Spleen (tissue), 11 donors: ENCODE results near the gene MAST4. TPM values are rescaled to one million over a fixed set of nuclear protein-coding genes. Genes with fewer than 3 reads are reported as not detected.
"Not testable (repeated sequence)": the region's sequence is repeated elsewhere in the genome, so short reads cannot be mapped to it uniquely, and the experiment has no call there.

Experiments
- DNase-seq: peaks from one replicate; pipeline ENCODE4 v3.0.0-alpha.2; 2020
- H3K27ac ChIP-seq, 8 donors: fragments of 200-600 bp; sonication (generic) in 7 of 8; 1 replicate in 4 of 8; 2 replicates in 4 of 8; pipeline versions ENCODE4 v1.5.0 to v1.8.0; 2016 to 2021; ENCODE audit warnings: inconsistent platforms in 4 of 8, mild to moderate bottlenecking in 4 of 8, moderate library complexity in 1 of 8
- H3K27me3 ChIP-seq, 7 donors: fragments of 200-600 bp; sonication (generic) in 6 of 7; replicated peaks in 1 of 7; 1 replicate in 4 of 7; 2 replicates in 3 of 7; pipeline versions ENCODE4 v1.5.0 to v1.8.0; 2016 to 2021; ENCODE audit warnings: inconsistent platforms in 3 of 7, mild to moderate bottlenecking in 1 of 7
- H3K36me3 ChIP-seq, 6 donors: fragments of 200-600 bp; sonication (generic) in 5 of 6; 1 replicate in 4 of 6; 2 replicates in 2 of 6; pipeline versions ENCODE4 v1.5.0 to v1.8.0; 2016 to 2021; ENCODE audit warnings: inconsistent platforms in 2 of 6
- H3K4me1 ChIP-seq, 6 donors: fragments of 200-600 bp; sonication (generic) in 5 of 6; 1 replicate in 3 of 6; 2 replicates in 3 of 6; pipeline versions ENCODE4 v1.5.0 to v1.8.0; 2016 to 2021; ENCODE audit warnings: inconsistent platforms in 3 of 6
- H3K4me3 ChIP-seq, 8 donors: fragments of 200-600 bp; sonication (generic) in 7 of 8; 1 replicate in 4 of 8; 2 replicates in 4 of 8; pipeline versions ENCODE4 v1.5.0 to v1.8.0; 2016 to 2021; ENCODE audit warnings: inconsistent platforms in 4 of 8, mild to moderate bottlenecking in 4 of 8, moderate library complexity in 2 of 8
- H3K9me3 ChIP-seq, 8 donors: fragments of 200-600 bp; sonication (generic) in 7 of 8; 1 replicate in 4 of 8; 2 replicates in 4 of 8; pipeline versions ENCODE4 v1.5.0 to v1.8.0; 2016 to 2021; ENCODE audit warnings: inconsistent platforms in 4 of 8
- POLR2A ChIP-seq, 3 donors: fragments of 450-650 bp; IDR thresholded peaks; one replicate each; pipeline ENCODE4 v1.5.1; 2017; ENCODE audit warnings: antibody characterized with exemption in 3 of 3, mild to moderate bottlenecking in 1 of 3
- POLR2AphosphoS5 ChIP-seq, 3 donors: sonication (generic); formaldehyde crosslinking; IDR thresholded peaks; one replicate each; pipeline ENCODE4 v1.5.1; 2017; ENCODE audit warnings: antibody characterized with exemption in 3 of 3
- WGBS, 5 donors: extraction: QIAGEN DNeasy Blood & Tissue Kit in 3 of 5; methylation state at CpG; one replicate each; pipeline versions ENCODE4 v1.1.5 to v1.1.7; 2013 to 2018; 5-methylcytosine and 5-hydroxymethylcytosine counted together
- intact Hi-C: fragments of 100-400 bp; cut with DNase I; formaldehyde crosslinking; loops from one replicate; pipeline ENCODE4 v1.15.0; 2023; ENCODE audit warnings: low total_unique reads
- polyA plus RNA-seq, 3 donors: library from polyadenylated mRNA; stranded (reverse); fragments of 200-250 nt; gene quantifications; one replicate each; pipeline ENCODE4 v1.2.1, GENCODE V29; 2013
- total RNA-seq, 7 donors: library from RNA; depleted of rRNA in 3 of 7; stranded (reverse); fragments of >200 nt in 3 of 7; fragmentation: NEBNext Ultra II Directional in 4 of 7; extraction: Animal tissue kit (Norgen Biotek cat#: 25700) in 4 of 7; gene quantifications; one replicate each; pipeline versions ENCODE4 v1.1.0 to v1.2.1, GENCODE V29; 2016 to 2021
- TF ChIP-seq, protein P1 (sequence below), 11 experiments: fragments of 200-600 bp in 7 of 11; fragments of 450-650 bp in 4 of 11; sonication (generic) in 4 of 11; IDR thresholded peaks in 8 of 11; conservative IDR thresholded peaks in 3 of 11; 1 replicate in 7 of 11; 2 replicates in 4 of 11; pipeline versions ENCODE4 v1.4.0 to v1.8.0; 2016 to 2021; ENCODE audit warnings: antibody characterized with exemption in 11 of 11, inconsistent platforms in 4 of 11, mild to moderate bottlenecking in 1 of 11
- donor health status: healthy with polysubstance abuse.
- donor health status: DM: no; HTN: no; CAD: no; lungs with moderate emphysema.
- donor health status: DM: no; HTN: no; CAD: no.
- donor health status: Bipolar disorder and iron deficiency.
- donor health status: healthy.
- donor health status: DM: no; HTN: no; CAD: no.
- donor health status: DM: yes; HTN: yes; CAD: no.

MAST4 gene
- total and polyA plus RNA-seq, 10 donors: 2.5 to 43.7 (median 25.4) TPM

- WGBS, 5 donors: 69 to 90% (median 86%) methylated on average over 5 to 6 of the region's 6 CpGs
- H3K27ac ChIP-seq: no peak overlapping the region
These were observed 147.2 kb downstream of the MAST4 start for GRCh38 chr5:66743344-66743743.

DNA sequence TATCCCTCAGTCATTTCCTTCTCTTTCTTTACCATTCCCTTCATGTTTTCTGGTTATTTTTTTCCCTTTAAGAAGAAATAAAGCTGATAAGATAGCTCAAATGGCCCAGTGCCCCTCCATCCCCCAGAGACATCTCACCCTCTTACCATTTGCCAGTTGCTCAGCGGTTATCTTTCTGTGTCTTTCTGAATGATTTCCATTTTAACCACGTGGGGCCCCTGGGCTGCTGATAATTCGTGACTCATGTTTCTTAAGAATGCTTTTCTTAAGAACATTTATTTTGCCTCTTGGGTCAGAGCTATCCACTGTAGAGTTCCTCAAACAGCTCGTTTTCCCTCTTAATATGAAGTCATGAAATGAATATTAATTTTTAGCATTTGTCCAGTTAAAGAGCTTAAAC lies 147.8 kb downstream of the MAST4 start:
- DNase-seq: no peak
- WGBS, 5 donors: 57 to 81% (median 65%) methylated on average over 4 of the region's 4 CpGs
- Histone ChIP-seq H3K27me3 (peaks cover 0 to 12% (median 0%) of the 10 kb centered on the region in 7 donors), H3K27ac (no peak overlapping the region), H3K9me3 (no peaks in the 10 kb centered on the region), H3K4me1 (peaks cover 0 to 20% (median 6%) of the 10 kb centered on the region in 6 donors), H3K36me3 (no peaks in the 10 kb centered on the region), H3K4me3 (no peak overlapping the region)
- TF ChIP-seq POLR2AphosphoS5 (IDR thresholded peaks at IDR 0.05): no peak
- TF ChIP-seq POLR2A (IDR thresholded peaks at IDR 0.05): no peak
- TF ChIP-seq, protein P1, sequence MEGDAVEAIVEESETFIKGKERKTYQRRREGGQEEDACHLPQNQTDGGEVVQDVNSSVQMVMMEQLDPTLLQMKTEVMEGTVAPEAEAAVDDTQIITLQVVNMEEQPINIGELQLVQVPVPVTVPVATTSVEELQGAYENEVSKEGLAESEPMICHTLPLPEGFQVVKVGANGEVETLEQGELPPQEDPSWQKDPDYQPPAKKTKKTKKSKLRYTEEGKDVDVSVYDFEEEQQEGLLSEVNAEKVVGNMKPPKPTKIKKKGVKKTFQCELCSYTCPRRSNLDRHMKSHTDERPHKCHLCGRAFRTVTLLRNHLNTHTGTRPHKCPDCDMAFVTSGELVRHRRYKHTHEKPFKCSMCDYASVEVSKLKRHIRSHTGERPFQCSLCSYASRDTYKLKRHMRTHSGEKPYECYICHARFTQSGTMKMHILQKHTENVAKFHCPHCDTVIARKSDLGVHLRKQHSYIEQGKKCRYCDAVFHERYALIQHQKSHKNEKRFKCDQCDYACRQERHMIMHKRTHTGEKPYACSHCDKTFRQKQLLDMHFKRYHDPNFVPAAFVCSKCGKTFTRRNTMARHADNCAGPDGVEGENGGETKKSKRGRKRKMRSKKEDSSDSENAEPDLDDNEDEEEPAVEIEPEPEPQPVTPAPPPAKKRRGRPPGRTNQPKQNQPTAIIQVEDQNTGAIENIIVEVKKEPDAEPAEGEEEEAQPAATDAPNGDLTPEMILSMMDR (IDR thresholded peaks at IDR 0.05 in 8 of 11, conservative IDR thresholded peaks at IDR 0.05 in 3 of 11): no peak
- intact Hi-C loops: no loop called here

More at GRCh38 chr5:66743344-66743743, 147.2 kb downstream of the MAST4 start:
- no peaks in the 10 kb centered on the region for H3K36me3 ChIP-seq
- no peak for DNase-seq
- intact Hi-C loops: no loop called here
- H3K4me1 ChIP-seq: peaks cover 0 to 27% (median 6%) of the 10 kb centered on the region in 6 donors
- H3K9me3 ChIP-seq: no peaks in the 10 kb centered on the region
- TF ChIP-seq POLR2A (IDR thresholded peaks at IDR 0.05): no peak
- TF ChIP-seq POLR2AphosphoS5 (IDR thresholded peaks at IDR 0.05): no peak
- TF ChIP-seq, protein P1 (IDR thresholded peaks at IDR 0.05 in 8 of 11, conservative IDR thresholded peaks at IDR 0.05 in 3 of 11): no peak
- no peak overlapping the region for H3K4me3 ChIP-seq
- H3K27me3 ChIP-seq: peaks cover 0 to 7% (median 0%) of the 10 kb centered on the region in 7 donors

DNA sequence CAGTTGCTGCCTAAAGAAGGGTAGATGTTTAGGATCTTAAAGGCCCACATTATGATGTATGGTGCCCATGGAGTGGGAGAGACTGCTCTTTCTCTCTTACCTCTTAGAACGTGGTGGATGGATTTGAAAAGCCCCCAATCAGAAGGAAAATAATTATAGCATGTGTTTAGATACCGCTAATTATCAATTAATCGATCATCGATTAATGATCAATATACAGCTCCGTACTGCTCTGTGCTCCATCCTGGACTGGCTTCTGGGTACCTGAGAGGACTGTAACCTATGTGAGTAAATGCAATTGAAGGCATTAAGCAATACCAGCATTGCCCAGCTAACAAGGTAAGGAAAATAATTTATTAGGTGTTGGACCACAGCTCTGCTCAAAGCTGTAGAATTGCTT lies 149.1 kb downstream of the MAST4 start:
- no peak overlapping the region for H3K27ac ChIP-seq
- no peak overlapping the region for H3K4me3 ChIP-seq
- H3K4me1 ChIP-seq: peaks cover 0 to 16% (median 6%) of the 10 kb centered on the region in 6 donors
- 83 to 95% (median 91%) methylated on average over 5 of the region's 5 CpGs for WGBS, 5 donors
- DNase-seq: no peak
- H3K9me3 ChIP-seq: peaks cover 0 to 4% (median 0%) of the 10 kb centered on the region in 8 donors
- peaks cover 0 to 12% (median 0%) of the 10 kb centered on the region in 7 donors for H3K27me3 ChIP-seq
- TF ChIP-seq, protein P1 (IDR thresholded peaks at IDR 0.05 in 8 of 11, conservative IDR thresholded peaks at IDR 0.05 in 3 of 11): no peak
- TF ChIP-seq POLR2AphosphoS5 (IDR thresholded peaks at IDR 0.05) (no peak), POLR2A (IDR thresholded peaks at IDR 0.05) (no peak)
- intact Hi-C loops: no loop called here
- no peaks in the 10 kb centered on the region for H3K36me3 ChIP-seq

DNA sequence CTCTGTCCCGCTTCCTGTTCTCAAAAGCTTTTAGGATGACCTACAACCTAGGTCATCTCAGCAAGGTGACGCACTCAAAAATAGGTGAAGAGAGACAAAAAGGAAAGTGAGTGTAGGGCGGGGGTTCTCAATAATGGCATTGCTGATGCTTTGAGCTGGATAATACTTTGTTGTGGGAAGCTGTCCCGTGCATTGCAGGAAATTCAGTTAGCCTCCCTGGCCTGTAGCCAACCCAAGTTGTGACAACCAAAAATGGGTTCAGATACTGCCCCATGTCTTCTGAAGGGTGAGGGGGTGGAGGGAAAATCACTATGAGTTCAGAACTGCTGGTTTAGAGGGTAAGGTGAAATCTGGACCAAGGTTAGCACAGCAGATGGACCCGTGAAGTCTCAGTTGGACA lies 151.4 kb downstream of the MAST4 start:
- Histone ChIP-seq H3K27me3 (peaks cover 0 to 12% (median 0%) of the 10 kb centered on the region in 7 donors), H3K4me1 (peaks cover 0 to 12% (median 5%) of the 10 kb centered on the region in 6 donors), H3K9me3 (peaks cover 0 to 5% (median 0%) of the 10 kb centered on the region in 8 donors), H3K36me3 (no peaks in the 10 kb centered on the region), H3K27ac (no peak overlapping the region), H3K4me3 (no peak overlapping the region)
- intact Hi-C loops: no loop called here
- TF ChIP-seq POLR2AphosphoS5 (IDR thresholded peaks at IDR 0.05) (no peak), POLR2A (IDR thresholded peaks at IDR 0.05) (no peak)
- TF ChIP-seq, protein P1 (IDR thresholded peaks at IDR 0.05 in 8 of 11, conservative IDR thresholded peaks at IDR 0.05 in 3 of 11): no peak
- no peak for DNase-seq
- WGBS, 5 donors: 57 to 66% (median 60%) methylated on average over 5 of the region's 5 CpGs

DNA sequence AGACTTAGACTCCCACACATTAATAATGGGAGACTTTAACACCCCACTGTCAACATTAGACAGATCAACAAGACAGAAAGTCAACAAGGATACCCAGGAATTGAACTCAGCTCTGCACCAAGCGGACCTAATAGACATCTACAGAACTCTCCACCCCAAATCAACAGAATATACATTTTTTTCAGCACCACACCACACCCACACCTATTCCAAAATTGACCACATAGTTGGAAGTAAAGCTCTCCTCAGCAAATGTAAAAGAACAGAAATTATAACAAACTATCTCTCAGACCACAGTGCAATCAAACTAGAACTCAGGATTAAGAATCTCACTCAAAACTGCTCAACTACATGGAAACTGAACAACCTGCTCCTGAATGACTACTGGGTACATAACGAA lies 156.5 kb downstream of the MAST4 start:
- H3K27me3 ChIP-seq: peaks cover 0 to 29% (median 0%) of the 10 kb centered on the region in 7 donors
- 70 to 89% (median 75%) methylated on average over 1 of the region's 2 CpGs; no CpG with 5 or more reads in 2 of the 5 donors for WGBS, 5 donors
- H3K9me3 ChIP-seq, DNase-seq, intact Hi-C loops, H3K36me3 ChIP-seq, H3K4me1 ChIP-seq, H3K27ac ChIP-seq, H3K4me3 ChIP-seq: not testable (repeated sequence)
